H9 (cell line): ENCODE results near the gene ARSG. TPM values are rescaled to one million over a fixed set of nuclear protein-coding genes. Genes with fewer than 3 reads are reported as not detected.

Experiments used
- DNase-seq: peaks from one replicate; pipeline ENCODE4 v3.0.0-alpha.2; 2017
- H2AFZ ChIP-seq: one replicate; pipeline ENCODE4 v1.6.1; 2013; ENCODE audit warnings: mild to moderate bottlenecking, low read length, control low read depth, moderate library complexity
- H2AK5ac ChIP-seq: 2 replicates; pipeline ENCODE4 v1.6.1; 2013; ENCODE audit warnings: low read length, control low read depth, mixed read lengths; ENCODE audit not compliant: insufficient read length
- H2BK120ac ChIP-seq: one replicate; pipeline ENCODE4 v1.6.1; 2013; ENCODE audit warnings: low read depth, mild to moderate bottlenecking, low read length, control low read depth, inconsistent platforms; ENCODE audit not compliant: poor library complexity, severe bottlenecking
- H2BK12ac ChIP-seq: 2 replicates; pipeline ENCODE4 v1.6.1; 2013; ENCODE audit warnings: low read length, control low read depth, mixed read lengths, low read depth; ENCODE audit not compliant: insufficient read length
- H2BK15ac ChIP-seq: 2 replicates; pipeline ENCODE4 v1.6.1; 2013; ENCODE audit warnings: low read depth, low read length, control low read depth
- H2BK20ac ChIP-seq: one replicate; pipeline ENCODE4 v1.6.1; 2013; ENCODE audit warnings: low read depth, mild to moderate bottlenecking, low read length, control low read depth, inconsistent platforms; ENCODE audit not compliant: poor library complexity, severe bottlenecking
- H2BK5ac ChIP-seq: 2 replicates; pipeline ENCODE4 v1.6.1; 2013; ENCODE audit warnings: low read length, control low read depth, mixed read lengths; ENCODE audit not compliant: insufficient read length
- H3K14ac ChIP-seq: 2 replicates; pipeline ENCODE4 v1.6.1; 2013; ENCODE audit warnings: low read length, control low read depth; ENCODE audit not compliant: insufficient read depth
- H3K18ac ChIP-seq: 2 replicates; pipeline ENCODE4 v1.6.1; 2013; ENCODE audit warnings: low read depth, mild to moderate bottlenecking, mixed read lengths, low read length, control low read depth; ENCODE audit not compliant: insufficient read length
- H3K23ac ChIP-seq: 2 replicates; pipeline ENCODE4 v1.6.1; 2013; ENCODE audit warnings: low read length, control low read depth, mixed read lengths, low read depth; ENCODE audit not compliant: insufficient read length
- H3K23me2 ChIP-seq: 2 replicates; pipeline ENCODE4 v1.6.1; 2013; ENCODE audit warnings: low read depth, mild to moderate bottlenecking, mixed read lengths, low read length, control low read depth; ENCODE audit not compliant: insufficient read length, poor library complexity, severe bottlenecking
- H3K27ac ChIP-seq: 2 replicates; pipeline ENCODE4 v1.5.1; 2013; ENCODE audit warnings: low read length, control low read depth, mixed read lengths, low read depth; ENCODE audit not compliant: insufficient read length
- H3K27me3 ChIP-seq: 2 replicates; pipeline ENCODE4 v1.6.1; 2013; ENCODE audit warnings: low read length, control low read depth, inconsistent platforms; ENCODE audit not compliant: insufficient read depth
- H3K4ac ChIP-seq: 2 replicates; pipeline ENCODE4 v1.6.1; 2013; ENCODE audit warnings: low read depth, mild to moderate bottlenecking, control low read depth, inconsistent platforms, low read length, moderate library complexity
- H3K4me1 ChIP-seq: 2 replicates; pipeline ENCODE4 v1.6.1; 2013; ENCODE audit warnings: low read length, control low read depth, inconsistent platforms; ENCODE audit not compliant: insufficient read depth
- H3K4me2 ChIP-seq: 2 replicates; pipeline ENCODE4 v1.6.1; 2013; ENCODE audit warnings: low read length, control low read depth, mixed read lengths; ENCODE audit not compliant: insufficient read length, insufficient read depth
- H3K56ac ChIP-seq: 2 replicates; pipeline ENCODE4 v1.6.1; 2013; ENCODE audit warnings: low read depth, mild to moderate bottlenecking, mixed read lengths, low read length, control low read depth; ENCODE audit not compliant: insufficient read length
- H3K79me1 ChIP-seq: 2 replicates; pipeline ENCODE4 v1.6.1; 2013; ENCODE audit warnings: low read depth, mild to moderate bottlenecking, moderate library complexity, low read length, control low read depth, inconsistent platforms; ENCODE audit not compliant: insufficient read depth, poor library complexity, severe bottlenecking
- H3K79me2 ChIP-seq: 2 replicates; pipeline ENCODE4 v1.6.1; 2013; ENCODE audit warnings: low read length, control low read depth, inconsistent platforms; ENCODE audit not compliant: insufficient read depth
- H3K9ac ChIP-seq: 2 replicates; pipeline ENCODE4 v1.6.1; 2013; ENCODE audit warnings: low read length, control low read depth, mixed read lengths; ENCODE audit not compliant: insufficient read length; ENCODE audit errors: extremely low read depth
- H3K9me3 ChIP-seq: one replicate; pipeline ENCODE4 v1.6.1; 2013; ENCODE audit warnings: low read depth, low read length, inconsistent platforms; ENCODE audit not compliant: control insufficient read depth
- H3T11ph ChIP-seq: one replicate; pipeline ENCODE4 v1.6.1; 2013; ENCODE audit warnings: mild to moderate bottlenecking, low read length, control low read depth, inconsistent platforms
- H4K20me1 ChIP-seq: one replicate; pipeline ENCODE4 v1.6.1; 2013; ENCODE audit not compliant: control insufficient read depth, insufficient read length, insufficient read depth
- H4K5ac ChIP-seq: 2 replicates; pipeline ENCODE4 v1.6.1; 2013; ENCODE audit warnings: low read depth, mild to moderate bottlenecking, mixed read lengths, low read length, control low read depth; ENCODE audit not compliant: insufficient read length
- H4K8ac ChIP-seq: replicated peaks from 2 replicates; pipeline ENCODE4 v1.6.1; 2013; ENCODE audit warnings: low read length, control low read depth, mixed read lengths, low read depth; ENCODE audit not compliant: insufficient read length
- H4K91ac ChIP-seq: 2 replicates; pipeline ENCODE4 v1.6.1; 2013; ENCODE audit warnings: low read depth, mild to moderate bottlenecking, moderate library complexity, mixed read lengths, low read length, control low read depth; ENCODE audit not compliant: insufficient read length
- H3K27ac Mint-ChIP-seq, 3 experiments: 2 replicates in 2 of 3; 3 replicates in 1 of 3; pipeline ENCODE4 v1.8.0; 2020 to 2021; ENCODE audit warnings: mixed read lengths in 3 of 3, mild to moderate bottlenecking in 1 of 3, moderate library complexity in 1 of 3
- H3K27me3 Mint-ChIP-seq: 2 replicates; pipeline ENCODE4 v1.8.0; 2021; ENCODE audit warnings: low read depth, mild to moderate bottlenecking, moderate library complexity, mixed read lengths
- H3K36me3 Mint-ChIP-seq, 3 experiments: 2 replicates in 2 of 3; 3 replicates in 1 of 3; pipeline ENCODE4 v1.8.0; 2020 to 2021; ENCODE audit warnings: low read depth in 3 of 3, mixed read lengths in 3 of 3; ENCODE audit not compliant: insufficient read depth in 1 of 3
- H3K4me1 Mint-ChIP-seq, 2 experiments: 2 replicates each; pipeline ENCODE4 v1.8.0; 2020; ENCODE audit warnings: mixed read lengths in 2 of 2
- H3K4me3 Mint-ChIP-seq, 2 experiments: 2 replicates in 1 of 2; 3 replicates in 1 of 2; pipeline ENCODE4 v1.8.0; 2020 to 2021; ENCODE audit warnings: mild to moderate bottlenecking in 2 of 2, mixed read lengths in 2 of 2, moderate library complexity in 1 of 2
- H3K9me3 Mint-ChIP-seq, 2 experiments: 2 replicates in 1 of 2; 3 replicates in 1 of 2; pipeline ENCODE4 v1.8.0; 2020; ENCODE audit warnings: mild to moderate bottlenecking in 2 of 2, mixed read lengths in 2 of 2, moderate library complexity in 1 of 2
- CTCF ChIP-seq: fragments of 200-600 bp; sonication (generic); conservative IDR thresholded peaks from 3 replicates; pipeline ENCODE4 v1.8.0; 2021; ENCODE audit warnings: antibody characterized with exemption, mild to moderate bottlenecking
- whole genome bisulfite sequencing: extraction: QIAGEN DNeasy Blood & Tissue Kit; methylation state at CpG from one replicate; pipeline ENCODE4 v1.1.7; 2013; ENCODE audit warnings: missing lambda C conversion rate, low lambda C conversion rate, mixed read lengths; ENCODE audit not compliant: insufficient read length; ENCODE audit errors: extremely low coverage; 5-methylcytosine and 5-hydroxymethylcytosine counted together
- total RNA-seq: library from RNA; stranded (reverse); gene quantifications from 2 replicates; pipeline ENCODE4 v1.2.1, GENCODE V29; 2021

ARSG gene
- total RNA-seq, 1 experiment from 2014 or later = 3.6 TPM

DNA sequence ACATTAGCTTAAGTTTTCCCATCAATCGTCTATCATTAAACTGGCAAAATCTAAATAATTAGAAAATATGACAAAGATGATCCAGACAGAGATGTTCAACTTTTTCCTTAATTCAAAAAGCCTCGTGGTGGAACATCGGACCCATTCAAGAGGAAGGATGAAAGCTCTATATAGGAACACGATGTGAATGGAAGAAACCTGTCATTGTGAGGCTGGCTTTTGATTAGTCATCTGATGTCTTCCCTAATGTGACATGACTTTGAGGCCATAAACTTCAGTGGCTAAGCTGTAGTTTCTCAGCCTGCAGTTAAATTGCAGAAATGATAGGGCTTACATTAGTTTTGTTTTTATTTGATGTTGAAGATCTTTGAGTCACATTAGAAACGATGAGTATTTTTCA is 42.4 kb upstream of the ARSG start:
- Histone ChIP-seq H3K9me3 (no peaks in the 10 kb centered on the region), H3K79me2 (no peaks in the 10 kb centered on the region), H4K5ac (no peak overlapping the region), H4K20me1 (peaks cover 3% of the 10 kb centered on the region), H3K14ac (no peak overlapping the region), H3K4me2 (no peak overlapping the region), H3K79me1 (no peaks in the 10 kb centered on the region), H3K23ac (no peak overlapping the region), H4K91ac (no peak overlapping the region), H3K4ac (no peak overlapping the region), H2BK120ac (no peak overlapping the region), H3K18ac (no peak overlapping the region), H3K9ac (no peak overlapping the region), H2BK20ac (no peak overlapping the region), H3K27ac (no peak overlapping the region), H2AK5ac (no peak overlapping the region), H2BK12ac (no peak overlapping the region), H3K4me1 (no peaks in the 10 kb centered on the region), H2BK5ac (no peak overlapping the region), H3K56ac (no peak overlapping the region), H3T11ph (no peak overlapping the region), H4K8ac (no peak overlapping the region), H3K23me2 (no peaks in the 10 kb centered on the region), H3K27me3 (no peaks in the 10 kb centered on the region), H2AFZ (no peak overlapping the region), H2BK15ac (no peak overlapping the region)
- no peak for TF ChIP-seq CTCF
- H3K4me3 Mint-ChIP-seq = peak overlapping the region; percentile 94 to 95
- peaks cover 5 to 29% (median 26%) of the 10 kb centered on the region in 3 experiments; a peak in 6 of 7 replicates for H3K36me3 Mint-ChIP-seq
- peaks cover 12 to 13% of the 10 kb centered on the region in 2 experiments for H3K4me1 Mint-ChIP-seq
- no peaks in the 10 kb centered on the region; the same call in 1 of the 2 replicates for H3K27me3 Mint-ChIP-seq
- H3K9me3 Mint-ChIP-seq = no peaks in the 10 kb centered on the region
- no CpG with 5 or more reads among the region's 5 CpGs for WGBS
- H3K27ac Mint-ChIP-seq = no peak overlapping the region
- DNase-seq = no peak
